Kidney epithelial cell (primary cell): ENCODE data around the gene YTHDF1. TPM values are rescaled to one million over a fixed set of nuclear protein-coding genes. Genes with fewer than 3 reads are reported as not detected.
"Not testable (repeated sequence)": the region's sequence is repeated elsewhere in the genome, so short reads cannot be mapped to it uniquely, and the experiment has no call there.

Source experiments
- DNase-seq: peaks from one replicate; pipeline ENCODE4 v3.0.0-alpha.2; 2010; ENCODE audit warnings: low read depth
- H3K27me3 ChIP-seq: 2 replicates; pipeline ENCODE4 v1.6.0; 2011; ENCODE audit warnings: low read length; ENCODE audit not compliant: control insufficient read depth, insufficient read depth
- H3K36me3 ChIP-seq: 2 replicates; pipeline ENCODE4 v1.5.1; 2011; ENCODE audit warnings: low read length; ENCODE audit not compliant: control insufficient read depth, insufficient read depth
- H3K4me3 ChIP-seq: 2 replicates; pipeline ENCODE4 v1.5.1; 2011; ENCODE audit warnings: low read depth, mild to moderate bottlenecking, control low read depth, low read length
- total RNA-seq: library from RNA; depleted of rRNA; stranded (reverse); fragments of >200 nt; gene quantifications from 2 replicates; pipeline ENCODE4 v1.2.3, GENCODE V29; 2015
- TF ChIP-seq, protein P1 (sequence below): IDR thresholded peaks from 2 replicates; pipeline ENCODE4 v1.5.1; 2011; ENCODE audit warnings: mild to moderate bottlenecking, moderate library complexity, low read length, control low read depth, inconsistent platforms; ENCODE audit not compliant: insufficient read depth, poor library complexity, severe bottlenecking

YTHDF1 gene
- total RNA-seq, 1 donor from 2014 or later: 54.8 TPM

DNA sequence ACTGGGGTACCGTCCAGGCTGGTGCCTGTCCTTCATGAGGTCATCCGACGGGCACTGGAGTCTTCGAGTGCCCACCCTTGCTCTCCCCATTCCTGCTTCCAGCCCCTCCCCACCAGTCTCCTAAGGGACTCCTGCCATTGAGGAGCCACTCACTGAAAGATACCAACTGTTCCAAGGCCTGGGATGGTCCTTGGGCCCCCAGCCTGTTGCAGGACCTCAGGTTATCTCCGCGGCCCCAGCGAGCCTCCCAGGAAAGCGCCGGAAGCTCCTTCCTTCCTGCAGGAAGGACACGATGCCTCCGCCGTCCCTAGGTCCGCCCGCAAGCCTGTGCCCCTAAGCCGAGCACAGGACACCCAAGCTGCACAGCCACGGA is 37.1 kb upstream of the YTHDF1 start:
- Histone ChIP-seq H3K4me3 (peak overlapping the region; percentile 41), H3K27me3 (peaks cover 45% of the 10 kb centered on the region), H3K36me3 (no peaks in the 10 kb centered on the region)
- TF ChIP-seq, protein P1, sequence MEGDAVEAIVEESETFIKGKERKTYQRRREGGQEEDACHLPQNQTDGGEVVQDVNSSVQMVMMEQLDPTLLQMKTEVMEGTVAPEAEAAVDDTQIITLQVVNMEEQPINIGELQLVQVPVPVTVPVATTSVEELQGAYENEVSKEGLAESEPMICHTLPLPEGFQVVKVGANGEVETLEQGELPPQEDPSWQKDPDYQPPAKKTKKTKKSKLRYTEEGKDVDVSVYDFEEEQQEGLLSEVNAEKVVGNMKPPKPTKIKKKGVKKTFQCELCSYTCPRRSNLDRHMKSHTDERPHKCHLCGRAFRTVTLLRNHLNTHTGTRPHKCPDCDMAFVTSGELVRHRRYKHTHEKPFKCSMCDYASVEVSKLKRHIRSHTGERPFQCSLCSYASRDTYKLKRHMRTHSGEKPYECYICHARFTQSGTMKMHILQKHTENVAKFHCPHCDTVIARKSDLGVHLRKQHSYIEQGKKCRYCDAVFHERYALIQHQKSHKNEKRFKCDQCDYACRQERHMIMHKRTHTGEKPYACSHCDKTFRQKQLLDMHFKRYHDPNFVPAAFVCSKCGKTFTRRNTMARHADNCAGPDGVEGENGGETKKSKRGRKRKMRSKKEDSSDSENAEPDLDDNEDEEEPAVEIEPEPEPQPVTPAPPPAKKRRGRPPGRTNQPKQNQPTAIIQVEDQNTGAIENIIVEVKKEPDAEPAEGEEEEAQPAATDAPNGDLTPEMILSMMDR: no peak
- DNase-seq: no peak

DNA sequence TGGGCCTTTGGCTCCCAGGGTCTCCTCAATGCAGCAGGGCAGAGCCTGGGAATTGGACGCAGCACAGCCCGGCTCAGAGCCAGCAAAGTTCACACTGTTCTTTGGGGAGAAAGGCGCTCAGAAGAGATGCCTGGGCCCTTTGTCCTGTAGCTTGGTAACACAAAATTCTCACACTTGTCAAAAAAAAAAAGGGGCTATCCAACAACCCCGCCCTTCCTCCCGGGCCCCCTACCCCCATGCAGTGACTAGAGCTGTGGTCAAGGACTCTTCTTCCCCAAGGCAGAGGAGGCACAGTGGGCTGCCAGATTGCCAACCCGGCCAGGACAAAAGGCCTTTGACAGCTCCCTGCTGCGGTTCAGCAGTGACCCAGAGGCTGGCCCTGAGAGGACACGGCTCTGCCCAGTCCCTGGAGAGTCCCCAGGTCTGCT is 36.4 kb upstream of the YTHDF1 start:
- Histone ChIP-seq H3K4me3 (no peak overlapping the region), H3K36me3 (no peaks in the 10 kb centered on the region), H3K27me3 (peaks cover 48% of the 10 kb centered on the region)
- DNase-seq: no peak
- TF ChIP-seq, protein P1: no peak

DNA sequence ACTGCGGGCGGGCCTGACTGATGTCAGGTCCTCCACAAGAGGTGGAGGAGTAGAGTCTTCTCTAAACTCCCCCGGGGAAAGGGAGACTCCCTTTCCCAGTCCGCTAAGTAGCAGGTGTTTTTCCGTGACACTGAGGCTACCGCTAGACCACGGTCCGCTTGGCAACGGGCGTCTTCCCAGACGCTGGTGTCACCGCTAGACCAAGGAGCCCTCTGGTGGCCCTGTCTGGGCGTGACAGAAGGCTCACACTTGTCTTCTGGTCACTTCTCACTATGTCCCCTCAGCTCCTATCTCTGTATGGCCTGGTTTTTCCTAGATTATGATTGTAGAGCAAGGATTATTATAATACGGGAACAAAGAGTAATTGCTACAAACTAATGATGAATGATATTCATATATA is 35.4 kb upstream of the YTHDF1 start:
- H3K36me3 ChIP-seq, DNase-seq, H3K4me3 ChIP-seq: not testable (repeated sequence)
- TF ChIP-seq, protein P1: peak; percentile 6
- peaks cover 43% of the 10 kb centered on the region for H3K27me3 ChIP-seq

DNA sequence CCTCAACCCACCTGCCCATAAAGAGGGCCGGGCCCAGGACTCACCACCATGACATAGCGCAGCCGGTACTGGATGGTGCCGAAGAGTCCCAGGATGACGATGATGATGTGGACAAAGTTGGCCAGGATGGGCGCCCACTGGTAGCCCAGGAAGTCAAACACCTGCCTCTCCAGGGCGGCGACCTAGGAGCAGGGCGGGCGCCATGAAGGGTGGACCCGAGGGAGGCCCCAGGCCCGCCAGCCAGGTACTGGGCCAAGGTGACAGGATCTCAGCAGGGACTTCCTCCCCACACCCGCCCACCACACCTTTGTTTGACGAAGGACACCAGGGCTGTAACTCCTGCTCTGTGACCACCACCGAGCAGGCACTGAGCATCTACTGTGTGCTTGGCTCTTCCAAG is 34.0 kb upstream of the YTHDF1 start:
- H3K27me3 ChIP-seq: peaks cover 33% of the 10 kb centered on the region
- H3K4me3 ChIP-seq: no peak overlapping the region
- DNase-seq: no peak
- TF ChIP-seq, protein P1: no peak
- no peaks in the 10 kb centered on the region for H3K36me3 ChIP-seq

DNA sequence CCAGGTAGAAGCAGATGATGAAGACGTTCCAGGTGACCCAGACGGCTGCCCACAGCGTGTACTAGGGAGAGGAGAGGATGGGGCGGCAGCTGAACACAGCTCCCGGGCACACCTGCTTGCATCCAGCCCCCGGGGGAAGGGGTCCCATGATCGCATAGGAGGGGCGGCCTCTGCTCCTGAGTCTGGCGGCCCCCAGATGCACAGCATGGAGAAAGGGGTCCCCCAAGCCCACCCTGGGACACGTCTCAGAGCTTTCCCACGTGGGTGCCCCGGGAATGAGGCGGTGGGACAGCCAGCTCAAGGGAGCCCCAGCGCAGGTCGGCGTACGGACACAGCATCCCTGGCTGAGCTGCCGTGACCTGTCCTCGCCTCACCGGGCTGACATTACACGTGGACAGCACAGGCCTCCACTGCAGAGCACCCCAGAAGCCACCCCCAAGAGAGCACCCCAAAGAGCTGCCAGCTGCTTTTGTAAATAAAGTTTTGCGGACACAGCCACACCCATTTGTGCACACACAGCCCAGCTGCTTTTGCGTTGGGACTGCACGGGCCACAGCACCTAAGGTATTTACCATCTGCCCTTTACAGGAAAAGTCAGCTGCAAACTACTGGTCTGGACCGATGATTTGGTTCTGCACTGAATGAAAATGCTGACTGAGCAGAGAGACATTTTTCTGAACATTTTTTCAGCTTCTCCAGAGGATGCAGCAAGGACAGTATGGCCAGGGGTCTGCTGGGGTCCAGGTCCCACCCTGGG is 33.1 kb upstream of the YTHDF1 start:
- H3K36me3 ChIP-seq: no peaks in the 10 kb centered on the region
- peaks cover 26% of the 10 kb centered on the region for H3K27me3 ChIP-seq
- peak; percentile 69 for DNase-seq
- TF ChIP-seq, protein P1: no peak
- H3K4me3 ChIP-seq: no peak overlapping the region
